ENCODE data around the gene NCCRP1.

DNA sequence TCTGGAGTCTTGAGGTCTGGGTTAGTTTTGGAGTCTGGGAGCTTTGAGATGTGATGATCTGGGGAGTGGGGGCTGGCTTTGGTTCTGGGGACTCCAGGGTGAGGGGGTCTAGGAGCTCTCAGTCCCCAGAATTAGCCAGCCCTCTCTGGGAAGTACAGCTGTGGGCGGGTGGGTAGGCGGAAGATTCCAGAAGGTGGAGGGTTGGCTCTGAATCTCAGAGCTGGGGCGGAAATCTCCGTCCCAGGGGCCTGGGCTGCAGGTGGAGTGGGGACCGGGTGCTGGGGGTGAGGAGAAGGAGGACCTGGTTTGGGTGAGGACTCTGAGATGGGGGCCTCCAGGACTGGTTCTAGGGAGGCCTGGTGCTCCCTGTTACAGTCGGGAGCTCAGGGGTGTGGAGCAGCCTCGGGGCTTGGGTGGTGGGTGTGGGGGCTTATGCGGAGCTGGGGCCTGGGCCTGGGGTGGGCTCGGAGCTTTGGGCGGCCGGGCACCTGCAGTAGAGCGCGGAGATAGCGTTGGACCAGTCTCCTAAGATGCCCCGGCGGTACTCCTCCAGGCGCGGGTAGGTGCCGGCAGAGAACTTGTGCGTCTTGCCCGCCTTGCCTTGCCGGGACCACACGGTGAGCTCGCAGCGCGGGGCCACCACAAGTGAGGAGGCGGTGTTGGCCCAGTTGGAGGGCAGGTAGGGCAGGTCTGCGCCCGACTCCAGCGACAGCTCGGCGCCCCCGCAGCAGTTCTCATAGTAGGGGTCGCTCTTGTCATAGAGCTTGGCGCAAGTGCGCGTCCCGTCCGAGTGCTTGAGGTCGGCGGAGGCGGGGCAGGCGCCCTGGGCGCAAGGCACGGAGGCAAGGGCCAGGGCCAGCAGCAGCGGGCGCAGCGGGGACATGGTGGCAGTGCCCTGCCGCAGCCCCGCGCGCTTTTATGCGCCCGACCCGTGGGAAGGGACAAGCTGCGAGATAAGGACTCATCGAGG is 6.9 kb downstream of the NCCRP1 start, which contains the start of gene SYCN:
- TF ChIP-seq, protein P1, sequence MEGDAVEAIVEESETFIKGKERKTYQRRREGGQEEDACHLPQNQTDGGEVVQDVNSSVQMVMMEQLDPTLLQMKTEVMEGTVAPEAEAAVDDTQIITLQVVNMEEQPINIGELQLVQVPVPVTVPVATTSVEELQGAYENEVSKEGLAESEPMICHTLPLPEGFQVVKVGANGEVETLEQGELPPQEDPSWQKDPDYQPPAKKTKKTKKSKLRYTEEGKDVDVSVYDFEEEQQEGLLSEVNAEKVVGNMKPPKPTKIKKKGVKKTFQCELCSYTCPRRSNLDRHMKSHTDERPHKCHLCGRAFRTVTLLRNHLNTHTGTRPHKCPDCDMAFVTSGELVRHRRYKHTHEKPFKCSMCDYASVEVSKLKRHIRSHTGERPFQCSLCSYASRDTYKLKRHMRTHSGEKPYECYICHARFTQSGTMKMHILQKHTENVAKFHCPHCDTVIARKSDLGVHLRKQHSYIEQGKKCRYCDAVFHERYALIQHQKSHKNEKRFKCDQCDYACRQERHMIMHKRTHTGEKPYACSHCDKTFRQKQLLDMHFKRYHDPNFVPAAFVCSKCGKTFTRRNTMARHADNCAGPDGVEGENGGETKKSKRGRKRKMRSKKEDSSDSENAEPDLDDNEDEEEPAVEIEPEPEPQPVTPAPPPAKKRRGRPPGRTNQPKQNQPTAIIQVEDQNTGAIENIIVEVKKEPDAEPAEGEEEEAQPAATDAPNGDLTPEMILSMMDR (conservative IDR thresholded peaks at IDR 0.05; ENCODE audit: low read length): no peak
- no peak for TF ChIP-seq EZH2phosphoT487 (IDR thresholded peaks at IDR 0.05; ENCODE audit: borderline replicate concordance, low read depth, low read length)
